A549 treated with GW870086 at 1 μM for 4 hours (cell line): Measurements from ENCODE around the gene ZNHIT1. TPM values are rescaled to one million over a fixed set of nuclear protein-coding genes. Genes with fewer than 3 reads are reported as not detected.

Experiments used
- total RNA-seq: library from RNA; stranded (reverse); fragments of 200-300 nt; extraction: Qiagen RNA extraction; gene quantifications from 5 replicates; pipeline ENCODE4 v1.2.3, GENCODE V29; 2022; ENCODE audit warnings: low read depth

The ZNHIT1 gene
- 80.9 to 104 TPM (median 90.2 TPM) in 5 replicates for total RNA-seq

GRCh38 chr7:101217388-101218235, at the start of gene ZNHIT1, which contains the start of gene PLOD3:
Gene ZNHIT1, plus strand, starts transcription at chr7:101218165. Its CDS starts 31 bp downstream, at chr7:101218196.
Gene PLOD3, minus strand, starts transcription at chr7:101217581. Its CDS starts 307 bp downstream, at chr7:101217274.

GRCh38 chr7:101180130-101180755, 37.7 kb upstream of the ZNHIT1 start, which contains the start of gene NAT16:
Gene NAT16, minus strand, starts transcription at chr7:101180293. Its CDS starts 5,486 bp downstream, at chr7:101174807.

GRCh38 chr7:101200862-101201599, 16.9 kb upstream of the ZNHIT1 start, which contains the start of gene MOGAT3:
Gene MOGAT3, minus strand, starts transcription at chr7:101201036. Its CDS starts 182 bp downstream, at chr7:101200854.

GRCh38 chr7:101237206-101238067, 19.5 kb downstream of the ZNHIT1 start, which contains the start of gene CLDN15:
Gene CLDN15, minus strand, starts transcription at chr7:101237802. Its CDS starts 221 bp downstream, at chr7:101237581.

GRCh38 chr7:101244375-101245146, 26.6 kb downstream of the ZNHIT1 start, which contains the start of gene FIS1:
Gene FIS1, minus strand, starts transcription at chr7:101245081. Its CDS starts 77 bp downstream, at chr7:101245004.

Other genes starting within 250 kb of the ZNHIT1 start
- gene MUC12, start 248.6 kb upstream of the ZNHIT1 start, total RNA-seq, result 14.8 to 23.2 TPM (median 20.8 TPM) in 5 replicates
- gene MUC17, start 198.1 kb upstream of the ZNHIT1 start, total RNA-seq, result 0.01 to 0.19 TPM (median 0.03 TPM) in 4 of 5 replicates, not detected in the other
- gene TRIM56, start 132.7 kb upstream of the ZNHIT1 start, total RNA-seq, result 11.6 to 15.7 TPM (median 12.4 TPM) in 5 replicates
- gene SERPINE1, start 91.1 kb upstream of the ZNHIT1 start, total RNA-seq, result 1,451 to 1,792 TPM (median 1,550 TPM) in 5 replicates
- gene AP1S1, start 63.7 kb upstream of the ZNHIT1 start, total RNA-seq, result 140 to 156 TPM (median 147 TPM) in 5 replicates
- 12.8 to 27.7 TPM (median 17.7 TPM) in 5 replicates for gene VGF, start 52.6 kb upstream of the ZNHIT1 start, total RNA-seq
- 0.06 to 0.25 TPM (median 0.11 TPM) in 5 replicates for gene NAT16, start 37.9 kb upstream of the ZNHIT1 start, total RNA-seq
- not detected in 5 replicates for gene MOGAT3, start 17.1 kb upstream of the ZNHIT1 start, total RNA-seq
- gene PLOD3, start 584 bp upstream of the ZNHIT1 start, total RNA-seq, result 69.1 to 87.4 TPM (median 81.3 TPM) in 5 replicates
- gene CLDN15, start 19.6 kb downstream of the ZNHIT1 start, total RNA-seq, result 7.0 to 11.5 TPM (median 10.7 TPM) in 5 replicates
- gene FIS1, start 26.9 kb downstream of the ZNHIT1 start, total RNA-seq, result 136 to 151 TPM (median 137 TPM) in 5 replicates
- gene IFT22, start 103.6 kb downstream of the ZNHIT1 start, total RNA-seq, result 49.9 to 56.8 TPM (median 53.6 TPM) in 5 replicates
- 0.36 to 0.83 TPM (median 0.60 TPM) in 5 replicates for gene COL26A1, start 144.7 kb downstream of the ZNHIT1 start, total RNA-seq